GM20000 (cell line): ENCODE measurements around the gene TOR2A.

ENCODE experiments used
- DNase-seq: peaks from one replicate; pipeline ENCODE4 v3.0.0; 2012; ENCODE audit warnings: low spot score
- TF ChIP-seq, protein P1 (sequence below): IDR thresholded peaks from 2 replicates; pipeline ENCODE4 v1.5.1; 2012; ENCODE audit warnings: mild to moderate bottlenecking, control low read depth; ENCODE audit errors: extremely low read depth, missing control alignments

The TOR2A gene

DNA sequence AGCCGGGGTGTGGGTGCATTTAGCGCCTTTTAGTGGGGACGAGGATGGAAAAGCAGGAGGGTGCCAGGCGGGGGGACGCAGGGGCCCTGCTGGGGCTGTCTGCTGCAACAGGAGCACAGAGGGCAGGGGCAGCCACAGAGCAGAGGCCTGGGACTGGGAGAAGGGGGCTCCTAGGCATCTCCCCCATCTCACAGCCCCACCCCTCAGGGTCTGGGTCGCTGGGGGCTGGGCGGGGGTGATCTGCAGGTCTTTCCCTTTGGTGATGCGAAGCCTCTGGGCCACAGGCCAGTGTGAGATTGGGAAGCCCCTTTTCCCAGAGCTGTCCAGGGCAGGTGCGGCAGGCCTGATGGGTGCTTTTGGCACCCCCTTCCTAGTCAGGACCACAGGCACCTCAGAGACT, 4.8 kb downstream of the TOR2A start:
- TF ChIP-seq, protein P1, sequence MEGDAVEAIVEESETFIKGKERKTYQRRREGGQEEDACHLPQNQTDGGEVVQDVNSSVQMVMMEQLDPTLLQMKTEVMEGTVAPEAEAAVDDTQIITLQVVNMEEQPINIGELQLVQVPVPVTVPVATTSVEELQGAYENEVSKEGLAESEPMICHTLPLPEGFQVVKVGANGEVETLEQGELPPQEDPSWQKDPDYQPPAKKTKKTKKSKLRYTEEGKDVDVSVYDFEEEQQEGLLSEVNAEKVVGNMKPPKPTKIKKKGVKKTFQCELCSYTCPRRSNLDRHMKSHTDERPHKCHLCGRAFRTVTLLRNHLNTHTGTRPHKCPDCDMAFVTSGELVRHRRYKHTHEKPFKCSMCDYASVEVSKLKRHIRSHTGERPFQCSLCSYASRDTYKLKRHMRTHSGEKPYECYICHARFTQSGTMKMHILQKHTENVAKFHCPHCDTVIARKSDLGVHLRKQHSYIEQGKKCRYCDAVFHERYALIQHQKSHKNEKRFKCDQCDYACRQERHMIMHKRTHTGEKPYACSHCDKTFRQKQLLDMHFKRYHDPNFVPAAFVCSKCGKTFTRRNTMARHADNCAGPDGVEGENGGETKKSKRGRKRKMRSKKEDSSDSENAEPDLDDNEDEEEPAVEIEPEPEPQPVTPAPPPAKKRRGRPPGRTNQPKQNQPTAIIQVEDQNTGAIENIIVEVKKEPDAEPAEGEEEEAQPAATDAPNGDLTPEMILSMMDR, result no peak
- no peak for DNase-seq

GRCh38 chr9:127729522-127730256, 5.4 kb downstream of the TOR2A start:
- TF ChIP-seq, protein P1, result no peak

DNA sequence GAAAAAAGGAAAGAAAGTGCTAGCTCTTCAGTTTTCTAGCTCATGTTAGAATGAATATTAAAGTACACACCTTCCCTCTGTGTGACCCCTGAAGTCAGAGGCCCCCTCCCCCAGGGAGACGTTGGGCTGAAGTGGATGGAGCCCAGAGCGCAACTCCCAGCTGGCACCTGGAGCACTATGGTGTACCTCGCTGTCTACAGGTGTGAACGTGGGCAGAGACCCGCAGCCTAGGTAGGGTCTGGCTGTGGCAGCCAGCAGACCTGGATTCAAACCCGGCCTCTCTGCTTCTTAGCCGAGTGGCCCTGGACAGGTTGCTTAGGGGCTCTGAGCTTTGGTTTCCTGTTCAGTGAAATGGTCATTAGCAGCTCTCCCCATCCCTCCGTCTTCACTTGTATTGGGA, 6.3 kb downstream of the TOR2A start:
- TF ChIP-seq, protein P1, result no peak
- DNase-seq, result no peak

More at GRCh38 chr9:127729522-127730256, 5.4 kb downstream of the TOR2A start:
- no peak for DNase-seq

GRCh38 chr9:127726871-127727270, 8.2 kb downstream of the TOR2A start:
- no peak for DNase-seq
- TF ChIP-seq, protein P1, result no peak

DNA sequence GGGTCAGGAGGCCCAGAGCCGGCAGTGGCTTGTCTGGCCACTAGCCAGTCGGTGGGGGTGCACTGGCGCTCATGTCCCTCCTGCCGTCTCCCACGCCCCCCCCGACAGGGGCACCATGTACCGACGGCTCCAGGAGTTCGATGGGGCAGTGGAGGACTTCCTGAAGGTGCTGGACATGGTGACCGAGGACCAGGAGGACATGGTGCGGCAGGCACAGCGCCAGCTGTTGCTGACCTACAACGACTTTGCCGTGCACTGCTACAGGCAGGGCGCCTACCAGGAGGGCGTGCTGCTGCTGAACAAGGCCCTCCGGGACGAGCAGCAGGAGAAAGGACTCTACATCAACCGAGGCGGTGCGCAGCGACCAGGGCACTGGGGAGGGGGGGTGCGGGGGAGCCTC, 11.1 kb downstream of the TOR2A start:
- no peak for DNase-seq
- TF ChIP-seq, protein P1, result no peak

GRCh38 chr9:127723444-127723843, 11.7 kb downstream of the TOR2A start:
- no peak for DNase-seq

DNA sequence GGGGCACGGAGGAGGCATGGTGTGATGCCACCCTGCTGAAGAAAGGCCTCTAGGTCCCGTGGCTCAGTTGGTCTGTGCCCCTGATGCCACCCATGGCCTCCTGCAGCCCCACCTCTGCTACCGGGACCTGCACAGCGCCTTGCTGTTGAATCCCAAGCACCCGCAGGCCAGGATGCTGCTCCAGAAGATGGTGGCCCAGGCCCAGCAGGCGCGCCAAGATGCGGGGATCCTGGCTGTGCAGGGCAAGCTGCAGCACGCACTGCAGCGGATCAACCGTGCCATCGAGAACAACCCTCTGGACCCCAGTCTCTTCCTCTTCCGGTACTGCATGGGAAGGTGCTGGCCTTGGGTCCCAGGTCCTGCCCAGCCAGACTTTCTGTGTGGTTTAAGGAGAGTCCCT, 12.1 kb downstream of the TOR2A start:
- no peak for DNase-seq
- TF ChIP-seq, protein P1, result no peak

More at GRCh38 chr9:127723444-127723843, 11.7 kb downstream of the TOR2A start:
- TF ChIP-seq, protein P1, result no peak
